ENCODE results near the gene ELFN1. TPM values are rescaled to one million over a fixed set of nuclear protein-coding genes. Genes with fewer than 3 reads are reported as not detected.

ELFN1 gene
- total and polyA plus RNA-seq, 8 donors: 0.19 to 4.3 (median 0.53) TPM; not detected in 1

DNA sequence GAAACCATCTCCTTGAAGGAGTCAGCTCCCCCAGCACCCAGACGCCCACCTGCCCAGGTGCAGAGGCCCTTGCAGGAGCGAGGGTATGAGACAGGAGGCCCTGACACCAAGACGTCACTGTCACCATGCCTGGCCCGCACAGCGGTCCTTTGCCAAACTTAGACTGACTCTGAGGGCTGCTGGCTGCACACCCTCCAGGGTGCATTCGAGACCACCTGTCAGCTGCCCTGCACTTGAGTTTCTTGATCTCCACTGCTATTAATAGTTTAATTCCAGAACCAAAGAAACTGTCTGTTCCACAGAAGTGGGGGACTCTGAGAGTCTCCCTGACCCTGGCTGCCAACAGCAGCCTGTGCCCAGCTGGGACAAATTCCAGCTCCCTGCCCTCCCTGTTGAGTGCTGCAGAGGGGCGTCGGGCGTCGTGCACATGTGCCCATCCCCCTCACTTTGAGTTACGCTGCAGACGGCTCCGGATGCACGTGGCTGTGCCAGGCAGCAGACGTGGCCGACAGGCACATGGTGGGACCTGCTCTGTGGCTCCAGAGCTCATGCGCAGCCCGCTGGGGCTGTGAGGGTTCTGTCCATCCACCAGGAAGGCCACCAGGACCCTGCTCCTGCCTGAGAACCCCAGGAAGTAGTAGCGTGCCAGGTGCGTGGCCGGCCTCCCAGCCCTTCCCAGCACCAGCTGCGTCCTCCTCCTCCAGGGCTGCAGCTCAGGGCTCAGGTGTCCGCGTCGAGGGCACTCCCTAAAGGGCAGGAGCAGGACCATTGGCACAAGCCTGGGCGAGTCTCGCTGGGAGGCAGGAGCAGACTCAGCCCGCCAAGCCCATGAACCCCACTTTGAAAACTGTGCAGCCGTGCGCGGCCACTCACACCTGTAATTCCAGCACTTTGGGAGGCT lies 24.8 kb downstream of the ELFN1 start:
- no peak for TF ChIP-seq POLR2A (IDR thresholded peaks at IDR 0.05)
- TF ChIP-seq EP300 (IDR thresholded peaks at IDR 0.05): no peak
- TF ChIP-seq, protein P1, sequence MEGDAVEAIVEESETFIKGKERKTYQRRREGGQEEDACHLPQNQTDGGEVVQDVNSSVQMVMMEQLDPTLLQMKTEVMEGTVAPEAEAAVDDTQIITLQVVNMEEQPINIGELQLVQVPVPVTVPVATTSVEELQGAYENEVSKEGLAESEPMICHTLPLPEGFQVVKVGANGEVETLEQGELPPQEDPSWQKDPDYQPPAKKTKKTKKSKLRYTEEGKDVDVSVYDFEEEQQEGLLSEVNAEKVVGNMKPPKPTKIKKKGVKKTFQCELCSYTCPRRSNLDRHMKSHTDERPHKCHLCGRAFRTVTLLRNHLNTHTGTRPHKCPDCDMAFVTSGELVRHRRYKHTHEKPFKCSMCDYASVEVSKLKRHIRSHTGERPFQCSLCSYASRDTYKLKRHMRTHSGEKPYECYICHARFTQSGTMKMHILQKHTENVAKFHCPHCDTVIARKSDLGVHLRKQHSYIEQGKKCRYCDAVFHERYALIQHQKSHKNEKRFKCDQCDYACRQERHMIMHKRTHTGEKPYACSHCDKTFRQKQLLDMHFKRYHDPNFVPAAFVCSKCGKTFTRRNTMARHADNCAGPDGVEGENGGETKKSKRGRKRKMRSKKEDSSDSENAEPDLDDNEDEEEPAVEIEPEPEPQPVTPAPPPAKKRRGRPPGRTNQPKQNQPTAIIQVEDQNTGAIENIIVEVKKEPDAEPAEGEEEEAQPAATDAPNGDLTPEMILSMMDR (IDR thresholded peaks at IDR 0.05): no peak
- TF ChIP-seq POLR2AphosphoS5 (IDR thresholded peaks at IDR 0.05): no peak
- no peak overlapping the region for H3K27ac ChIP-seq
- peaks cover 0 to 61% (median 8%) of the 10 kb centered on the region in 3 donors for H3K27me3 ChIP-seq
- DNase-seq: no peak
- H3K36me3 ChIP-seq: no peaks in the 10 kb centered on the region
- 76 to 89% (median 84%) methylated on average over 19 to 31 of the region's 31 CpGs for WGBS, 5 donors
- H3K4me1 ChIP-seq: peaks cover 0 to 12% (median 0%) of the 10 kb centered on the region in 4 donors
- intact Hi-C loops (cut with DNase I; ENCODE audit: low total_unique reads): no loop called here
- no peaks in the 10 kb centered on the region for H3K9me3 ChIP-seq
- H3K4me3 ChIP-seq: no peak overlapping the region

DNA sequence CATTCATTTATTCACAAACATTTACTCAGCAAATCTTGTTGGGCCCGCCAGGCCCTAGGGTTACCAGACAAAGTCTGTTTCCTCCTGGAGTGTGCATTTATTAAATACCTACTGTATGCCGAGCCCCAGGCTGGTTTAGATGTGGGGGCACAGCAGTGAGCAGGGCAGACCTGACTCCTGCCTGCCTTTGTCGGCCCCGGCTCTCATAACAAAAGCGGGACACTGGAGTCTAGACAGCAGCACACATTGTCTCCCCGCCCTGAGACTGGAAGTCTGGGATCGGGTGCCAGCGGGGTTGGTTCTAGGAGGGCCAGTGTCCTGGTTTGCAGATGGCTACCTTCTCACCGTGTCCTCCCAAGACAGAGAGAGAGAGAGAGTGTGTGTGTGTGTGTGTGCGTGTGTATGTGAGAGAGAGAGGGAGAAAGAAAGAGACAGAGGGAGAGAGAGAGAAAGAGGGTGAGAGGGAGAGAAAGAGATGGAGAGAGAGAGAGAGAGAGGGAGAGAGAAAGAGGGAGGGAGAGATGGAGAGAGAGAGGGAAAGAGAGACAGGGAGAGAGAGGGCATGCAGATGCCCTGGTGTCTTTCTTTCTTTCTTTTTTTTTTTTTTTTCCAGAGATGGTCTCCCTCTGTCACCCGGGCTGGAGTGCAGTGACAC lies 25.9 kb downstream of the ELFN1 start:
- WGBS, 5 donors: 74 to 77% (median 76%) methylated on average over 8 to 11 of the region's 11 CpGs
- Histone ChIP-seq H3K4me3 (no peak overlapping the region), H3K36me3 (no peaks in the 10 kb centered on the region), H3K9me3 (no peaks in the 10 kb centered on the region), H3K27me3 (peaks cover 0 to 58% (median 8%) of the 10 kb centered on the region in 3 donors), H3K4me1 (peaks cover 0 to 12% (median 0%) of the 10 kb centered on the region in 4 donors), H3K27ac (no peak overlapping the region)
- no peak for DNase-seq
- intact Hi-C loops (cut with DNase I; ENCODE audit: low total_unique reads): no loop called here
- TF ChIP-seq EP300 (IDR thresholded peaks at IDR 0.05) (no peak), POLR2A (IDR thresholded peaks at IDR 0.05) (no peak), POLR2AphosphoS5 (IDR thresholded peaks at IDR 0.05) (no peak)
- TF ChIP-seq, protein P1 (IDR thresholded peaks at IDR 0.05): no peak

DNA sequence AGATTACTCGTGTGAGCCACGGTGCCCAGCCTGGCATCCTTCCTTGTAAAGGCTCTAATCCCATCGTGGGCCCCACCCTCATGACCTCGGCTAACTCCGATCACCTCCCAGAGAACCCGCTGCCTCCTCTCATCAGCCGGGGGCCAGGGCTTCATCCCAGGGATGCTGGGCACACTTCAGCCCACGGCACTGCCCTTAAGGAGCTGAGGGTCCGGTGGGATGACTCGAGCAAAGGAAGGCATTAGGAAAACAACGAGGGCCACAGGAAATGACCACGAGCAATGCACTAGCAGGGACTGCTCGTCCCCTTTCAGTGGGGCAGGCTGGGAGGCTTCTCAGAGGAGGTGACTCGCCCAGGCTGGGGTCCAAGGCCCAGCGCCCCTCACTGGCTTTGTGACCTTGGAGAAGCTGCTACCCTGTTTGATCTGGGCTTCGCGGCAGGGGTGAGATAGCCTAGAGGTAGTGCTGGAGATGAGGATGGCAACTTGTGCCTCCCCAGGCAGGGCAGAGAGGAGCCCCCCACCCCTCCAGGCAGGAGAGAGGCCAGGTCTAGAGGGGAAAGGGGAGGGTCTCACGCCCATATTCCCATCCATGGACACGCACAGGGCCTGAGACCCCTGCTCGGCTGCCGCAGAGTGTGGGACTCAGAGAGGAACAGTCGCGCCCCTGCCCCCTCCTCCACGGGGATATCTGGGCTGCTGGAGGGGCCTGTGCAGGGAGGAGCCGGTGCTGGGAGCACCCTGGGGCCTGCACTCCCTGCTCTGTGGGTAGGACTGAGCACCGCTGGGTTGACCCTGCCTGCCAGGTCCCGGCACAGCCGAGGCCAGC lies 26.8 kb downstream of the ELFN1 start:
- no peak overlapping the region for H3K27ac ChIP-seq
- H3K4me3 ChIP-seq: no peak overlapping the region
- TF ChIP-seq POLR2A (IDR thresholded peaks at IDR 0.05): no peak
- TF ChIP-seq, protein P1 (IDR thresholded peaks at IDR 0.05): no peak
- TF ChIP-seq EP300 (IDR thresholded peaks at IDR 0.05): no peak
- no peak for TF ChIP-seq POLR2AphosphoS5 (IDR thresholded peaks at IDR 0.05)
- H3K27me3 ChIP-seq: peaks cover 0 to 52% (median 8%) of the 10 kb centered on the region in 3 donors
- intact Hi-C loops (cut with DNase I; ENCODE audit: low total_unique reads): no loop called here
- peaks cover 0 to 7% (median 0%) of the 10 kb centered on the region in 4 donors for H3K4me1 ChIP-seq
- H3K36me3 ChIP-seq: no peaks in the 10 kb centered on the region
- 65 to 76% (median 69%) methylated on average over 25 to 28 of the region's 28 CpGs for WGBS, 5 donors
- no peak for DNase-seq
- H3K9me3 ChIP-seq: peaks cover 0 to 4% (median 3%) of the 10 kb centered on the region in 4 donors
